Endothelial cell of umbilical vein (primary cell): Measurements from ENCODE around the gene KLHL24.

Experiments used
- EZH2 ChIP-seq: IDR thresholded peaks from 2 replicates; pipeline ENCODE4 v1.6.1; 2012; ENCODE audit warnings: borderline replicate concordance, low read depth, mild to moderate bottlenecking, moderate library complexity, low read length, inconsistent platforms; ENCODE audit not compliant: severe bottlenecking
- GATA2 ChIP-seq: IDR thresholded peaks from 2 replicates; pipeline ENCODE4 v1.7.0; 2011; ENCODE audit warnings: low read depth, mild to moderate bottlenecking, moderate library complexity, mixed read lengths, low read length; ENCODE audit not compliant: insufficient read length, insufficient read depth
- JUN ChIP-seq: IDR thresholded peaks from 2 replicates; pipeline ENCODE4 v1.6.1; 2011; ENCODE audit warnings: borderline replicate concordance, low read depth; ENCODE audit not compliant: insufficient read length, insufficient read depth
- MAX ChIP-seq: IDR thresholded peaks from 2 replicates; pipeline ENCODE4 v1.6.1; 2011; ENCODE audit not compliant: insufficient read depth, insufficient read length
- MYC ChIP-seq: IDR thresholded peaks from one replicate; pipeline ENCODE4 v1.6.1; 2011; ENCODE audit warnings: mild to moderate bottlenecking, low read depth, low read length
- POLR2A ChIP-seq: IDR thresholded peaks from 2 replicates; pipeline ENCODE4 v1.6.1; 2012; ENCODE audit warnings: low read depth, mild to moderate bottlenecking, control low read depth, low read length
- POLR2AphosphoS5 ChIP-seq: IDR thresholded peaks from 2 replicates; pipeline ENCODE4 v1.6.1; 2012; ENCODE audit warnings: low read depth, mild to moderate bottlenecking, control low read depth, low read length, moderate library complexity; ENCODE audit not compliant: insufficient read depth
- TF ChIP-seq, protein P1 (sequence below), 2 donors: IDR thresholded peaks; 1 replicate in 1 of 2; 2 replicates in 1 of 2; pipeline ENCODE4 v1.5.1; 2011; ENCODE audit warnings: low read length in 2 of 2, mild to moderate bottlenecking in 2 of 2, moderate library complexity in 2 of 2, control low read depth in 1 of 2, inconsistent platforms in 1 of 2, low read depth in 1 of 2; ENCODE audit not compliant: insufficient read depth in 1 of 2; ENCODE audit errors: extremely low read depth in 1 of 2

DNA sequence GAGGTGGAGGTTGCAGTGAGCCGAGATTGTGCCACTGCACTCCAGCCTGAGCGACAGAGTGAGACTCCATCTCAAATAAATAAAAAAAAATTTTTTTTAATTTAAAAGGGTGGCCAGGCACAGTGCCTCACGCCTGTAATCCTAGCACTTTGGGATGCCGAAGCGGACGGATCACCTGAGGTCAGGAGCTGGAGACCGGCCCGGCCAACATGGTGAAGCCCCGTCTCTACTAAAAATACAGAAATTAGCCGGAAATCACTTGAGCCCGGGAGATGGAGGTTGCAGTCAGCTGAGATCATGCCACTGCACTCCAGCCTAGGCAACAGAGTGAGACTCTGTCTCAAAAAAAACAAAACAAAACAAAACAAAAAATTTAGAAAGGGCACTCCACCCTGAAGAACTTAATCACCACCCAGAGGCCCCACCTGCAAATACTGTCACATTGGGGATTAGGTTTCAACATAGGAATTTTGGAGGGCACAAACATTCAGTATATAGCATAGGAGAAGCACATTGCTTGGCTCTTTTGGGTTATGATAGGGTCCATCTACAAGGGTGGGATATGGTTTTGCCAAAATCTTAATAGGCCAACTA, 55.1 kb downstream of the KLHL24 start:
- TF ChIP-seq, protein P1, sequence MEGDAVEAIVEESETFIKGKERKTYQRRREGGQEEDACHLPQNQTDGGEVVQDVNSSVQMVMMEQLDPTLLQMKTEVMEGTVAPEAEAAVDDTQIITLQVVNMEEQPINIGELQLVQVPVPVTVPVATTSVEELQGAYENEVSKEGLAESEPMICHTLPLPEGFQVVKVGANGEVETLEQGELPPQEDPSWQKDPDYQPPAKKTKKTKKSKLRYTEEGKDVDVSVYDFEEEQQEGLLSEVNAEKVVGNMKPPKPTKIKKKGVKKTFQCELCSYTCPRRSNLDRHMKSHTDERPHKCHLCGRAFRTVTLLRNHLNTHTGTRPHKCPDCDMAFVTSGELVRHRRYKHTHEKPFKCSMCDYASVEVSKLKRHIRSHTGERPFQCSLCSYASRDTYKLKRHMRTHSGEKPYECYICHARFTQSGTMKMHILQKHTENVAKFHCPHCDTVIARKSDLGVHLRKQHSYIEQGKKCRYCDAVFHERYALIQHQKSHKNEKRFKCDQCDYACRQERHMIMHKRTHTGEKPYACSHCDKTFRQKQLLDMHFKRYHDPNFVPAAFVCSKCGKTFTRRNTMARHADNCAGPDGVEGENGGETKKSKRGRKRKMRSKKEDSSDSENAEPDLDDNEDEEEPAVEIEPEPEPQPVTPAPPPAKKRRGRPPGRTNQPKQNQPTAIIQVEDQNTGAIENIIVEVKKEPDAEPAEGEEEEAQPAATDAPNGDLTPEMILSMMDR (IDR thresholded peaks at IDR 0.05; ENCODE audit: extremely low read depth in 1 of 2, insufficient read depth in 1 of 2, low read depth in 1 of 2, low read length in 2 of 2): no peak
- no peak for TF ChIP-seq EZH2
- no peak for TF ChIP-seq POLR2AphosphoS5
- no peak for TF ChIP-seq MAX
- no peak for TF ChIP-seq POLR2A
- no peak for TF ChIP-seq MYC
- TF ChIP-seq JUN: no peak
- no peak for TF ChIP-seq GATA2
